ENCODE data around the gene PCNX3. TPM values are rescaled to one million over a fixed set of nuclear protein-coding genes. Genes with fewer than 3 reads are reported as not detected.
"Not testable (repeated sequence)": the region's sequence is repeated elsewhere in the genome, so short reads cannot be mapped to it uniquely, and the experiment has no call there.

The PCNX3 gene
- total RNA-seq, 3 donors from 2014 or later (not counting 1 experiment from before 2014, with no cell fraction given): 101 to 105 (median 102) TPM

DNA sequence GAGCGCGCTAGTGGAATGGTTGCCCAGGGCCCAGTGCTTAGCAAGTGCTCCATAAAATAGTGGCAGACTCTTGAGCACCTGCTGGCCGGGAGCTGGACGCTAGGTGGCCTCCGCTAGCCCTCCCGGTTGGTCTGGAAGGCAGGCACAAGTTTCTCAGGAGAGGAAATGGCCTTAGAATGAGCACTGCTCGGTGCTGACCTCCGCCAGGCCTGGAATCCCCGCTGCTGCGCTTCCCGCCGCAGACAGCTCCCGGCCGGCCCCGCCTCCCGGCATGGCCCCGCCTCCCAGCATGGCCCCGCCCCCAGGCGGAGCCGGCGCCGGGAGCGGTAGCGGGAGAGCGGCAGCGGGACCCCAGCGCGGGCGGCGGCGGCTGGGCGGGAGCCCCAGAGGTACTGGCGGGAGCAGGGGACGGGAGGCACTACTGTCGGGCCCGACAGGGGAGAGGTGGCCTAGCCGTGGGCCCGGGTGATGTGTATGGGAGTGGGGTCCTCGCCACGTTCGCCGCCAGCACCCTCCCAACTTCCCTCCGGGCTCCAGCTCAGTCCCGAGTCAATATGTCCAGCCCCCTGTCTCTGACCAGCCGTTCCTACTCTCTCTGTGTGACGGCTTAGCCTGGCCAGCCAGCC is 22.3 kb downstream of the PCNX3 start, which contains the start of gene SIPA1:
SIPA1 (plus strand) TSS at position 308 of the 626 bp plus-strand sequence. CDS start 2,821 bp downstream, outside the sequence.
- ATAC-seq (peak; percentile 41 to 62 (median 49)), DNase-seq (peak; percentile 86 to 88)
- Histone ChIP-seq H3K4me1 (ENCODE audit: control insufficient read depth, insufficient read depth, low read length) (peaks cover 83% of the 10 kb centered on the region), H3K4me3 (ENCODE audit: low read length) (peak within 1 kb of the TSS; percentile 98), H3K27ac (ENCODE audit: low read length) (peak within 1 kb of the TSS; percentile 98), H3K9me3 (ENCODE audit: control insufficient read depth, insufficient read depth, low read length) (no peaks in the 10 kb centered on the region), H3K36me3 (ENCODE audit: control insufficient read depth, insufficient read depth, low read length) (peaks cover 47% of the 10 kb centered on the region), H3K27me3 (ENCODE audit: control insufficient read depth, insufficient read depth, low read length) (no peaks in the 10 kb centered on the region)
- TF ChIP-seq, protein P1, sequence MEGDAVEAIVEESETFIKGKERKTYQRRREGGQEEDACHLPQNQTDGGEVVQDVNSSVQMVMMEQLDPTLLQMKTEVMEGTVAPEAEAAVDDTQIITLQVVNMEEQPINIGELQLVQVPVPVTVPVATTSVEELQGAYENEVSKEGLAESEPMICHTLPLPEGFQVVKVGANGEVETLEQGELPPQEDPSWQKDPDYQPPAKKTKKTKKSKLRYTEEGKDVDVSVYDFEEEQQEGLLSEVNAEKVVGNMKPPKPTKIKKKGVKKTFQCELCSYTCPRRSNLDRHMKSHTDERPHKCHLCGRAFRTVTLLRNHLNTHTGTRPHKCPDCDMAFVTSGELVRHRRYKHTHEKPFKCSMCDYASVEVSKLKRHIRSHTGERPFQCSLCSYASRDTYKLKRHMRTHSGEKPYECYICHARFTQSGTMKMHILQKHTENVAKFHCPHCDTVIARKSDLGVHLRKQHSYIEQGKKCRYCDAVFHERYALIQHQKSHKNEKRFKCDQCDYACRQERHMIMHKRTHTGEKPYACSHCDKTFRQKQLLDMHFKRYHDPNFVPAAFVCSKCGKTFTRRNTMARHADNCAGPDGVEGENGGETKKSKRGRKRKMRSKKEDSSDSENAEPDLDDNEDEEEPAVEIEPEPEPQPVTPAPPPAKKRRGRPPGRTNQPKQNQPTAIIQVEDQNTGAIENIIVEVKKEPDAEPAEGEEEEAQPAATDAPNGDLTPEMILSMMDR (IDR thresholded peaks at IDR 0.05): peak; percentile 20
- Mint-ChIP-seq H3K36me3 (no peaks in the 10 kb centered on the region), H3K27me3 (ENCODE audit: low read depth in 2 of 2) (no peaks in the 10 kb centered on the region), H3K27ac (peak within 1 kb of the TSS; percentile 98 to 99), H3K4me3 (peak within 1 kb of the TSS; percentile 95), H3K4me1 (peaks cover 52 to 64% of the 10 kb centered on the region in 2 donors), H3K9me3 (no peaks in the 10 kb centered on the region)
- intact Hi-C loops (cut with micrococcal nuclease): loop anchor here (5.0 kb wide), 1 partner anchor 74 kb away; the partner anchor contains the start of gene KAT5
- 3% methylated on average over 46 of the region's 46 CpGs for WGBS (ENCODE audit: insufficient coverage)

DNA sequence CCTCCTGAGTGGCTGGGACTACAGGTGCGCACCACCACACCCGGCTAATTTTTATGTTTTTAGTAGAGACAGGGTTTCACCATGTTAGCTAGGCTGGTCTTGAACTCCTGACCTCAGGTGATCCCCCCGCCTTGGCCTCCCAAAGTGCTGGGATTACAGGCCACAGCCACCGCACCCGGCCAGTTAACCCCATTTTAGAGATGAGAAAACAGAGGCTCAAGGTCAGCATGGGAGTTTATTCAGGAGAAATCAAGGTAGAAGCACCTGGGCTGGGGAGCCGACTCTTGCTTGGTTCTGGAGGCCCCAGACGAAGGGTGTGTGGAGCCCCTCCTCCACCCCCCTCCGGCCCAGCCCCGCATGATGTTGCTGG is 23.6 kb downstream of the PCNX3 start:
- peak overlapping the region; percentile 98 to 99 for H3K27ac Mint-ChIP-seq
- H3K27me3 ChIP-seq (ENCODE audit: control insufficient read depth, insufficient read depth, low read length); ATAC-seq; H3K9me3 ChIP-seq (ENCODE audit: control insufficient read depth, insufficient read depth, low read length); H3K36me3 Mint-ChIP-seq; H3K27me3 Mint-ChIP-seq (ENCODE audit: low read depth in 2 of 2); DNase-seq; H3K9me3 Mint-ChIP-seq: not testable (repeated sequence)
- peak overlapping the region; percentile 98 for H3K27ac ChIP-seq (ENCODE audit: low read length)
- H3K4me1 Mint-ChIP-seq: peaks cover 54 to 65% of the 10 kb centered on the region in 2 donors
- WGBS (ENCODE audit: insufficient coverage): 40% methylated on average over 6 of the region's 9 CpGs
- H3K36me3 ChIP-seq (ENCODE audit: control insufficient read depth, insufficient read depth, low read length): peaks cover 59% of the 10 kb centered on the region
- H3K4me1 ChIP-seq (ENCODE audit: control insufficient read depth, insufficient read depth, low read length): peaks cover 83% of the 10 kb centered on the region
- intact Hi-C loops (cut with micrococcal nuclease): loop anchor here (1.0 to 5.0 kb wide), 2 partner anchors 24 to 73 kb away; partner anchors contain the start of gene KAT5
- H3K4me3 ChIP-seq (ENCODE audit: low read length): peak overlapping the region; percentile 98
- peak overlapping the region; percentile 95 for H3K4me3 Mint-ChIP-seq

DNA sequence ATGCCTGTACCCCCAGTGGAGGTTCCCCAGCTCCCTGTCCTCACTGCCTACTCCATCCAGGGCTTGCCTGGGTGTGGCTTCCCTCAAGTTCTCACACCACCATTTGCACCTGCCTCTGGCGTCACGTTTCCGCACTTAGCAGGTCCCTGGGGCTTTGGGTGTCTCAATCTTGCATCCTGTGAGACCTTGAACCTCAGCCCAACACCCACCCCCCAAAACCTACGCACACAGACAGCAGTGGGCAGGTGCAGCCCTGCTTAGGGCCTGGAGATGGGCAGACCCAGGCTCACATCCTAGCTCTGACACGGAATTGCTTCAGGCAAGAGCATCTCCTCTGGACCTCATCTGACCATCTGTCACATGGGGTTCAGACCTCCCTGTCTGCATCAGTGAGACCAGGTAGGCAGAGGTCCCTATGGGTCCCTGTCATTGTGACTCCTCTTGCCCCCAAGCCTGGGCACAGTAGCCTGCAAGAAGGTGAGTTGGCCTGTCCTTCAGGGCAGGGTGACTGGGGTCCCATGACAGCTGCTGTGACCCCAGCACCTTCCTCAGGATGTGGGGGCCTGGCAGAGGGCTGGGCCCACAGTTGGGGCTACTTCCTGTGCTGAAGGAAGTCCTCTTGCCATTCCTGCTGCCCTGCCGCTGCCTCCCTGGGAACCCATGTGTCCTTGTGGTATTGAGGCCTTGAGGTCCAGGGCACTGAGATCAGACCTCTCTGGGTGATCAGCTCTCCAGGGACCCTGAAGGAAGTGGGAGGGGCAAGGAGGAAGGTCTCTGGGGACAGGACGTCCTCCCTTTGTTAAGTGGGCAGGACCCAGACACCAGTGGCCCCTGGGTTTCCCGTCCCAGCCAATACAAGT is 24.3 kb downstream of the PCNX3 start:
- TF ChIP-seq, protein P1 (IDR thresholded peaks at IDR 0.05): no peak
- Histone ChIP-seq H3K4me1 (ENCODE audit: control insufficient read depth, insufficient read depth, low read length) (peaks cover 83% of the 10 kb centered on the region), H3K36me3 (ENCODE audit: control insufficient read depth, insufficient read depth, low read length) (peaks cover 60% of the 10 kb centered on the region), H3K27me3 (ENCODE audit: control insufficient read depth, insufficient read depth, low read length) (no peaks in the 10 kb centered on the region), H3K4me3 (ENCODE audit: low read length) (peak overlapping the region; percentile 57), H3K9me3 (ENCODE audit: control insufficient read depth, insufficient read depth, low read length) (no peaks in the 10 kb centered on the region), H3K27ac (ENCODE audit: low read length) (peak overlapping the region; percentile 98)
- H3K36me3 Mint-ChIP-seq: no peaks in the 10 kb centered on the region
- no peaks in the 10 kb centered on the region for H3K9me3 Mint-ChIP-seq
- intact Hi-C loops (cut with micrococcal nuclease): loop anchor here (1.0 to 5.0 kb wide), 4 partner anchors 12 to 72 kb away; partner anchors contain the start of genes KAT5 and ZNRD2
- peak overlapping the region; percentile 95 for H3K4me3 Mint-ChIP-seq
- no peaks in the 10 kb centered on the region for H3K27me3 Mint-ChIP-seq (ENCODE audit: low read depth in 2 of 2)
- under 1% methylated on average over 8 of the region's 8 CpGs for WGBS (ENCODE audit: insufficient coverage)
- H3K27ac Mint-ChIP-seq: peak overlapping the region; percentile 98 to 99
- ATAC-seq (peak; percentile 61 to 83 (median 70)), DNase-seq (peak; percentile 83 to 94)
- H3K4me1 Mint-ChIP-seq: peaks cover 50 to 66% of the 10 kb centered on the region in 2 donors

Data from natural killer cell (primary cell).